HFFc6 (cell line): Measurements from ENCODE around the gene PPP3R1. TPM values are rescaled to one million over a fixed set of nuclear protein-coding genes. Genes with fewer than 3 reads are reported as not detected.

ENCODE experiments used
- DNase-seq: peaks from one replicate; pipeline ENCODE4 v3.0.0-alpha.2; 2018
- H3K27ac Mint-ChIP-seq: 2 replicates; pipeline ENCODE4 v1.8.0; 2020; ENCODE audit warnings: mild to moderate bottlenecking, mixed read lengths
- H3K27me3 Mint-ChIP-seq: 2 replicates; pipeline ENCODE4 v1.8.0; 2021; ENCODE audit warnings: mild to moderate bottlenecking, moderate library complexity, mixed read lengths; ENCODE audit not compliant: insufficient read depth
- H3K36me3 Mint-ChIP-seq: 2 replicates; pipeline ENCODE4 v1.8.0; 2021; ENCODE audit warnings: low read depth, mixed read lengths
- H3K4me1 Mint-ChIP-seq: 2 replicates; pipeline ENCODE4 v1.8.0; 2020; ENCODE audit warnings: low read depth, mixed read lengths
- H3K4me3 Mint-ChIP-seq: 2 replicates; pipeline ENCODE4 v1.8.0; 2020; ENCODE audit warnings: mild to moderate bottlenecking, moderate library complexity, mixed read lengths
- H3K9me3 Mint-ChIP-seq: 2 replicates; pipeline ENCODE4 v1.8.0; 2020; ENCODE audit warnings: mild to moderate bottlenecking, mixed read lengths
- CTCF ChIP-seq: fragments of 200-600 bp; sonication (generic); IDR thresholded peaks from 2 replicates; pipeline ENCODE4 v1.5.0; 2021; ENCODE audit warnings: antibody characterized with exemption, mild to moderate bottlenecking
- total RNA-seq, 6 experiments: library from RNA; stranded (reverse); fragmentation: NEBNext Ultra II Directional; extraction: Animal tissue kit (Norgen Biotek cat#: 25700); gene quantifications; 2 replicates in 1 of 6; 3 replicates in 5 of 6; pipeline ENCODE4 v1.2.3, GENCODE V29; 2021

The PPP3R1 gene
- total RNA-seq, 6 experiments from 2014 or later, result 60.0 to 67.0 (median 63.0) TPM

GRCh38 chr2:68196120-68196716, 56.1 kb downstream of the PPP3R1 start:
- 0 out of 2 replicates have a peak overlapping the region, but pooled peaks have one; percentile 14 for H3K27ac Mint-ChIP-seq
- no peaks in the 10 kb centered on the region for H3K36me3 Mint-ChIP-seq
- TF ChIP-seq CTCF, result peak; percentile 97
- H3K4me3 Mint-ChIP-seq, result no peak overlapping the region
- no peaks in the 10 kb centered on the region for H3K27me3 Mint-ChIP-seq
- peak; percentile 17 for DNase-seq
- H3K9me3 Mint-ChIP-seq, result no peaks in the 10 kb centered on the region
- H3K4me1 Mint-ChIP-seq, result peaks cover 56% of the 10 kb centered on the region

GRCh38 chr2:68195096-68195495, 57.2 kb downstream of the PPP3R1 start:
- no peak overlapping the region for H3K4me3 Mint-ChIP-seq
- H3K9me3 Mint-ChIP-seq, result no peaks in the 10 kb centered on the region
- H3K36me3 Mint-ChIP-seq, result no peaks in the 10 kb centered on the region
- no peaks in the 10 kb centered on the region for H3K27me3 Mint-ChIP-seq
- no peak for TF ChIP-seq CTCF
- peaks cover 60% of the 10 kb centered on the region for H3K4me1 Mint-ChIP-seq
- no peak for DNase-seq
- H3K27ac Mint-ChIP-seq, result peak overlapping the region; percentile 10; the same call in 1 of the 2 replicates

- no peaks in the 10 kb centered on the region for H3K27me3 Mint-ChIP-seq
- peaks cover 59% of the 10 kb centered on the region for H3K4me1 Mint-ChIP-seq
- peak overlapping the region; percentile 63 for H3K4me3 Mint-ChIP-seq
Observed at GRCh38 chr2:68193787-68194372, 58.5 kb downstream of the PPP3R1 start.

GRCh38 chr2:68193144-68193543, 59.2 kb downstream of the PPP3R1 start:
- H3K27ac Mint-ChIP-seq, result peak overlapping the region; percentile 48
- H3K27me3 Mint-ChIP-seq, result no peaks in the 10 kb centered on the region
- H3K36me3 Mint-ChIP-seq, result no peaks in the 10 kb centered on the region
- peaks cover 59% of the 10 kb centered on the region for H3K4me1 Mint-ChIP-seq
- H3K4me3 Mint-ChIP-seq, result peak overlapping the region; percentile 63; the same call in 1 of the 2 replicates
- no peak for TF ChIP-seq CTCF
- no peaks in the 10 kb centered on the region for H3K9me3 Mint-ChIP-seq
- DNase-seq, result no peak

More at GRCh38 chr2:68193787-68194372, 58.5 kb downstream of the PPP3R1 start:
- Mint-ChIP-seq H3K27ac (peak overlapping the region; percentile 48), H3K9me3 (no peaks in the 10 kb centered on the region), H3K36me3 (no peaks in the 10 kb centered on the region)
- no peak for TF ChIP-seq CTCF
- DNase-seq, result peak; percentile 33

- peak; percentile 79 for DNase-seq
- Mint-ChIP-seq H3K4me1 (peaks cover 55% of the 10 kb centered on the region), H3K9me3 (no peaks in the 10 kb centered on the region), H3K4me3 (peak overlapping the region; percentile 21; the same call in 1 of the 2 replicates), H3K27me3 (no peaks in the 10 kb centered on the region), H3K27ac (peak overlapping the region; percentile 65), H3K36me3 (peaks cover 4% of the 10 kb centered on the region; the same call in 1 of the 2 replicates)
- no peak for TF ChIP-seq CTCF
Observed at GRCh38 chr2:68190991-68191731, 61.2 kb downstream of the PPP3R1 start.
